OCI-LY7 (cell line): Measurements from ENCODE around the gene TRAPPC10. TPM values are rescaled to one million over a fixed set of nuclear protein-coding genes. Genes with fewer than 3 reads are reported as not detected.
A peak's percentile ranks its signal among the peaks of the same experiment; 100 is the strongest.

Source experiments
- BruUV-seq: library from RNA; stranded (reverse); fragments of 400-500 nt; replicated peaks from 2 replicates; lab custom pipeline; 2021; lab: Mats Ljungman, UMichigan
- CTCF ChIA-PET: fragments of 300-600 bp; sonication (Branson Sonifier 250); formaldehyde crosslinking; loops from one replicate; lab custom pipeline; 2022; ENCODE audit warnings: antibody characterized with exemption; ENCODE audit not compliant: unreplicated experiment; lab: Charles Lee
- POLR2A ChIA-PET: fragments of 300-600 bp; sonication (Branson Sonifier 250); formaldehyde crosslinking; loops from one replicate; lab custom pipeline; 2022; ENCODE audit warnings: antibody characterized with exemption; lab: Charles Lee
- DNase-seq: peaks from one replicate; pipeline ENCODE4 v3.0.0-alpha.2; 2015; ENCODE audit warnings: low spot score
- H2AFZ ChIP-seq: fragments of 200-600 bp; sonication (generic), shearing (Covaris generic); 2 replicates; pipeline ENCODE4 v1.6.1; 2014; ENCODE audit warnings: mild to moderate bottlenecking, antibody characterized with exemption, low read length, moderate library complexity
- H3K27ac ChIP-seq: fragments of 200-600 bp; sonication (generic); 2 replicates; pipeline ENCODE4 v1.5.1; 2014; ENCODE audit warnings: mixed run types, low read depth, mild to moderate bottlenecking, moderate library complexity, low read length, inconsistent platforms; ENCODE audit not compliant: poor library complexity, severe bottlenecking
- H3K36me3 ChIP-seq: fragments of 200-600 bp; sonication (generic); 2 replicates; pipeline ENCODE4 v1.6.1; 2014; ENCODE audit warnings: mild to moderate bottlenecking, antibody characterized with exemption, low read length, moderate library complexity, mixed read lengths; ENCODE audit not compliant: insufficient read depth
- H3K4me1 ChIP-seq: fragments of 200-600 bp; sonication (generic); 2 replicates; pipeline ENCODE4 v1.5.1; 2014; ENCODE audit warnings: mild to moderate bottlenecking, low read length; ENCODE audit not compliant: insufficient read depth, poor library complexity, severe bottlenecking
- H3K4me2 ChIP-seq: fragments of 200-600 bp; sonication (generic); 2 replicates; pipeline ENCODE4 v1.6.1; 2014; ENCODE audit warnings: mild to moderate bottlenecking, low read length
- H3K4me3 ChIP-seq: fragments of 200-600 bp; sonication (generic); 2 replicates; pipeline ENCODE4 v1.5.1; 2014; ENCODE audit warnings: mild to moderate bottlenecking, low read depth, low read length; ENCODE audit not compliant: poor library complexity, severe bottlenecking
- H3K79me2 ChIP-seq: fragments of 200-600 bp; sonication (generic); 2 replicates; pipeline ENCODE4 v1.6.1; 2016; ENCODE audit warnings: low read depth, mild to moderate bottlenecking, low read length, moderate library complexity, mixed read lengths; ENCODE audit not compliant: insufficient read depth
- H3K9me2 ChIP-seq: fragments of 200-600 bp; sonication (generic); 2 replicates; pipeline ENCODE4 v1.6.1; 2016; ENCODE audit warnings: mild to moderate bottlenecking, low read length, mixed read lengths; ENCODE audit not compliant: insufficient read depth
- H3K9me3 ChIP-seq: fragments of 200-600 bp; sonication (generic); 2 replicates; pipeline ENCODE4 v1.6.1; 2014; ENCODE audit warnings: mild to moderate bottlenecking, mixed run types, low read length, mixed read lengths
- H4K20me1 ChIP-seq: fragments of 200-600 bp; sonication (generic); 2 replicates; pipeline ENCODE4 v1.6.1; 2014; ENCODE audit warnings: mild to moderate bottlenecking, antibody characterized with exemption, low read length, moderate library complexity, mixed read lengths; ENCODE audit not compliant: insufficient read depth
- CTCF ChIP-seq: fragments of 200-600 bp; sonication (generic); conservative IDR thresholded peaks from 2 replicates; pipeline ENCODE4 v1.5.1; 2014; ENCODE audit warnings: mild to moderate bottlenecking, antibody characterized with exemption, low read length, moderate library complexity, mixed read lengths
- EZH2phosphoT487 ChIP-seq: fragments of 200-600 bp; sonication (generic); IDR thresholded peaks from 2 replicates; pipeline ENCODE4 v1.6.1; 2018; ENCODE audit warnings: low read depth, borderline replicate concordance, mild to moderate bottlenecking, mixed run types, antibody characterized with exemption, low read length, moderate library complexity, mixed read lengths
- intact Hi-C: fragments of 100-400 bp; cut with micrococcal nuclease; formaldehyde crosslinking; loops from one replicate; pipeline ENCODE4 v1.10.0; 2022; ENCODE audit not compliant: unreplicated experiment
- total RNA-seq, 2 experiments: library from RNA; depleted of rRNA in 1 of 2; stranded (reverse); fragments of >200 nt in 1 of 2; shearing (Covaris generic) in 1 of 2; gene quantifications; 2 replicates each; pipeline ENCODE4 v1.2.3, GENCODE V29; 2014 to 2022

TRAPPC10 gene
- total RNA-seq, 2 experiments from 2014 or later = 37.4 to 54.7 TPM

- ChIA-PET CTCF (no interaction called here), POLR2A (no interaction called here)
- H3K4me1 ChIP-seq = no peaks in the 10 kb centered on the region
- H3K4me2 ChIP-seq = no peak overlapping the region
- H3K9me3 ChIP-seq = no peaks in the 10 kb centered on the region
- no peaks in the 10 kb centered on the region for H3K36me3 ChIP-seq
- no TSS peak for BruUV-seq
- no peak for DNase-seq
- H3K4me3 ChIP-seq = no peak overlapping the region
- intact Hi-C loops = no loop called here
- no peaks in the 10 kb centered on the region for H3K9me2 ChIP-seq
- no peak overlapping the region for H2AFZ ChIP-seq
- no peak overlapping the region for H3K27ac ChIP-seq
- H4K20me1 ChIP-seq = no peaks in the 10 kb centered on the region
- no peaks in the 10 kb centered on the region for H3K79me2 ChIP-seq
- TF ChIP-seq CTCF = no peak
- TF ChIP-seq EZH2phosphoT487 = no peak
Measured at GRCh38 chr21:43973634-43973955, 38.5 kb upstream of the TRAPPC10 start.

- intact Hi-C loops = loop anchor here (1.0 kb wide), 1 partner anchor 164 kb away; no protein-coding TSS in a partner anchor
- no peaks in the 10 kb centered on the region for H3K9me3 ChIP-seq
- H2AFZ ChIP-seq = no peak overlapping the region
- BruUV-seq = no TSS peak
- no peak for DNase-seq
- no peaks in the 10 kb centered on the region for H3K36me3 ChIP-seq
- ChIA-PET POLR2A (no interaction called here), CTCF (no interaction called here)
- no peaks in the 10 kb centered on the region for H4K20me1 ChIP-seq
- TF ChIP-seq CTCF (no peak), EZH2phosphoT487 (no peak)
- H3K4me1 ChIP-seq = no peaks in the 10 kb centered on the region
- H3K9me2 ChIP-seq = no peaks in the 10 kb centered on the region
- no peak overlapping the region for H3K4me2 ChIP-seq
- no peaks in the 10 kb centered on the region for H3K79me2 ChIP-seq
- H3K4me3 ChIP-seq = no peak overlapping the region
- no peak overlapping the region for H3K27ac ChIP-seq
Measured at GRCh38 chr21:43974791-43975468, 37.2 kb upstream of the TRAPPC10 start.

DNA sequence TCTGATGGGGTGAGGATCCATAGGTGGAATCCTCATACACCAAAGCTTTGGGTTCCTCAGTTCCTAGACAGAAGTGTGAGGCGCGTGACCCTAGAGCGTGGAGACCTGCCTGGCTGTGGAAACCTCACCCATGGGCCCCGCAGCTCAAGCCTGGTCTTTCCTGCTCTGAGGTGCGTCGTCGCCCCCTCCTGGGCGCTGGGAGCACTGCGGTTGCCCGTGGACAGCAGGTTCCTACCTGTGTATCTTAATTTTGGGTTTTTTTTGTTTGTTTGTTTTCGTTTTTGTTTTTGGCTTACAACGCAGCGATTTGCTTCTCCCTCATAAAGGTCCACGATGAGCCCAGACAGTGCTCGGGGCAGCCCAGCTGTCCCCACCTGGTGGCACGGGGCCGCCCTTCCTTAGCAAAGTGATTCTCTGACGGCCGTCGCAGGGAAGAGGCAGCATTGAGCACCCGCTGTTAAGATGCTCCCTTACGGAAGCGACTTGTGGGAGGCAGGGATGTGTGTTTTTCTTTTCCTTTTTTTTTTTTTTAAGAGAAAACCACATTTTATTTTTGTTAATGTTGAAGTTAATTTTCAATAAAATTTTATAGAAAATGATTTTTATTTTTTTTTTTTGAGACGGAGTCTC lies 36.5 kb upstream of the TRAPPC10 start:
- no peaks in the 10 kb centered on the region for H3K9me3 ChIP-seq
- intact Hi-C loops = loop anchor here (1.0 kb wide), 1 partner anchor 164 kb away; no protein-coding TSS in a partner anchor
- no peaks in the 10 kb centered on the region for H3K36me3 ChIP-seq
- peak; percentile 71 for DNase-seq
- BruUV-seq = no TSS peak
- no peak overlapping the region for H2AFZ ChIP-seq
- H3K9me2 ChIP-seq = no peaks in the 10 kb centered on the region
- no peaks in the 10 kb centered on the region for H3K79me2 ChIP-seq
- ChIA-PET POLR2A (no interaction called here), CTCF (no interaction called here)
- TF ChIP-seq EZH2phosphoT487 = no peak
- peak; percentile 96 for TF ChIP-seq CTCF
- H3K27ac ChIP-seq = no peak overlapping the region
- no peak overlapping the region for H3K4me3 ChIP-seq
- no peak overlapping the region for H3K4me2 ChIP-seq
- H4K20me1 ChIP-seq = no peaks in the 10 kb centered on the region
- H3K4me1 ChIP-seq = no peaks in the 10 kb centered on the region
